Endometrium (tissue), 2 donors: ENCODE results near the gene GALK2.
"Not testable (repeated sequence)": the region's sequence is repeated elsewhere in the genome, so short reads cannot be mapped to it uniquely, and the experiment has no call there.

Experiments
- FAIRE-seq: peaks from 2 replicates; lab custom pipeline; 2012; peaks lifted over from hg19 to GRCh38; lab: Jason Lieb, UNC
- donor health status: control.
- donor health status: control.

Gene GALK2

GRCh38 chr15:49164865-49165264, 5.2 kb upstream of the GALK2 start:
- no peak for FAIRE-seq

DNA sequence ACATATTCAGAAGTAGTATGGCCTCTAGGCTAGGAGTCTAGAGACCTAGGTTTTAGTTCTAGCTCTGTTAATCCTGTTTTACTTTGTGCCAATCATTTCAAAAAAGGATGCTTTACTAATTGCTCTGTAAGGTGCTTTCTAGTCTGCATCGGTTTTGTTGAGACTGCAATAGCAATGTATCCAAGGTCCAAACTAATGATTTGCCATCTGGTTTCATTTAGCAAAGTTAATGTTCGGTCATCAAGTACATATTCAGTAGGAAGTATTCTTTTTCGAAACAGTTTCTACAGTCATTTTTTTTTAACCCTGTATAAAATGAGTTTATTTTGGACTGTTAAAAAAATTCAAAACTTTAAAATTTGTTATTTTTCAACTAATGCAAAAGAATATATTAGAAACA, 2.0 kb upstream of the GALK2 start:
- no peak for FAIRE-seq

DNA sequence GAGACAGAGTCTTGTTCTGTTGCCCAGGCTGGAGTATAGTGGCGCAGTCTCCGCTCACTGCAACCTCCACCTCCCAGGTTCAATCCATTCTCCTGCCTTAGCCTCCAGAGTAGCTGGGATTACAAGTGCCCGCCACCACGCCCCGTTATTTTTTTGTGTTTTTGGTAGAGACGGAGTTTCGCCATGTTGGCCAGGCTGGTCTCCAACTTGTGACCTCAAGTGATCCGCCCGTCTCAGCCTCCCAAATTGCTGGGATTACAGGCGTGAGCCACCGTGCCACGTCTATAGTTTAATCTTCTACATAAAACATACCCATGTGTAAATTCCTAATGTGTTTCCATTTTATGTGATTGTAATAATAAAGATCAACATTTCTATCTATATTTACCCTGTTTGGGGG, 1.7 kb downstream of the GALK2 start:
- no peak for FAIRE-seq

GRCh38 chr15:49174902-49175301, 4.9 kb downstream of the GALK2 start:
- no peak for FAIRE-seq

DNA sequence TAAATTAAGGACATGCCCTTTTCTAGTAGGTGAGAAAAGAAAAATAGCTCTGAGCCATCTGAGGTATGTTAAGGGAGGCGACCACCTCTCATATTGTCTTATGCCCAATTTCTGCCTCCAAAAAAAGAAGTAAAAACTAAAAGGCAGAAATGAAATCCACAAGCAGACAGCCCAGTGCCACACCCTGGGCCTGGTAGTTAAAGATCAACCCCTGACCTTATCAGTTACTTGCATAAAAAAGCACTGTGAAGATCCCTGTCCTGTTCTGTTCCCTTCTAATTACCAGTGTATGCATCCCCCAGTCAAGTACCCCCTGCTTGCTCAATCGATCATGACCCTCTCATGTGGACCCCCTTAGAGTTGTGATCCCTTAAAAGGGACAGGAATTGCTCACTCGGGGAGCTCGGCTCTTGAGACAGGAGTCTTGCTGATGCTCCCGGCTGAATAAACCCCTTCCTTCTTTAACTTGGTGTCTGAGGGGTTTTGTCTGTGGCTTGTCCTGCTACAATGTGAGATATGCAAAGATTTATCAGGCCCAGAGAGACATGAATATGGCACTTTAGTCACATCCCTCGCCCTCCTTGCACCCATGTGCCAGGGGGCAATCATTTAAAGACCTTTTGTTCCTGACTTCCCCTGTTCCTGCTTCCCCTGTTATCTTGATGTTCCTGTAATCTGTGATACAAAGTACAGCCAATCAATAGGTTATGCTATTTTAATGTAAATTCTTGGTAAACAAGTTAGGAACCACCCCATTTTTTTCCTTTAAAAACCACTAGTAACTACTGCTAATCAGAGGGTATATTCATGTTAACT, 5.7 kb downstream of the GALK2 start:
- not testable (repeated sequence) for FAIRE-seq

- no peak for FAIRE-seq
Measured at GRCh38 chr15:49178497-49178896, 8.4 kb downstream of the GALK2 start.

DNA sequence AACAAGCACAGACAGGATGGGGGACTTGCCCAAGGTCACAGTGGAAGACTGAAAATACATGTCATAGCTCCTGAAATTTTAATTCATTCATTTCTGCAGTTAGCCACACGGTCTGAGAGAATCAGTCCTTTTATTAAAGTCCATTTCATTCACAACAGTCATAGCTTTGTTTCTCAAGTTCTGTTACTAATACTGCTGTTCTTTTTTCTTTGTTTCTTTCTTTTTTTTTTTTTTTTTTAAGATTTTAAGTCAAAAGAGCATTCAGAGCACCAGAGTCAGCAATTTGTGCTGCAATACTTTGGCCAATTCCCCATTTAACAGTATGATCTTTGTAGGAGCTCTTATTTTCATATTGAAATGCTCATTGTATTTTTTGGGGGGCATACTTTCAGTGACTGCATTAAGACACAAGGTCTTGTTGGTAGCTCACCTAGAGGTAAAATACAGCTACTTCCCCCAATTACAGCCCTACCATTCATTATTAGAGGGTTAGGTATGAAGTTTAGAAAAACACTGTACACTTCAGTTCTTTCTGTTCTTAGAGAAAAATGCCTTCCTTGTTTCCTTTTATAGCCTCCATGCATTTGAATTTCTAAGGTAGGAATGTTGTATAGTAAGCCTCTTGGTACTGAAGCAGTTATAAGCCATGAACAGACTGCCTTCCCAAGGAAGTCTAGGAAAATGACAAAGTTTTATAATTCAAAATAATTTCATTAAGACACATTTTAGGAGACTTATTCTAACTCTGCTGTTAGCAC, 9.6 kb downstream of the GALK2 start:
- FAIRE-seq, result no peak

DNA sequence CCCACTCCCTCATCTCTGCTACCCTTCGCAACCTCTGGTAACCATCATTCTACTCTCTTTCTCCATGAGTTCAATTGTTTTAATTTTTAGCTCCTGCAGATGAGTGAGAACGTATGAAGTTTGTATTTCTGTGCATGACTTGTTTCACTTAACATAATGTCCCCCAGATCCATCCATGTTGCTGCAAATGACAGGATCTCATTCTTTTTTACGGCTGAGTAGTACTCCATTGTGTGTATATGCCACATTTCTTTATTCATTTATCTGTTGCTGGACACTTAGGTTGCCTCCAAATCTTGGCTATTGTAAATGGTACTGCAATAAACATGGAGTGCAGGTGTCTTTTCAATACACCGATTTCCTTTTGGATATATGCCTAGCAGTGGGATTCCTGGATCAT, 12.1 kb downstream of the GALK2 start:
- no peak for FAIRE-seq

- FAIRE-seq, result not testable (repeated sequence)
Measured at GRCh38 chr15:49183741-49184140, 13.7 kb downstream of the GALK2 start.

DNA sequence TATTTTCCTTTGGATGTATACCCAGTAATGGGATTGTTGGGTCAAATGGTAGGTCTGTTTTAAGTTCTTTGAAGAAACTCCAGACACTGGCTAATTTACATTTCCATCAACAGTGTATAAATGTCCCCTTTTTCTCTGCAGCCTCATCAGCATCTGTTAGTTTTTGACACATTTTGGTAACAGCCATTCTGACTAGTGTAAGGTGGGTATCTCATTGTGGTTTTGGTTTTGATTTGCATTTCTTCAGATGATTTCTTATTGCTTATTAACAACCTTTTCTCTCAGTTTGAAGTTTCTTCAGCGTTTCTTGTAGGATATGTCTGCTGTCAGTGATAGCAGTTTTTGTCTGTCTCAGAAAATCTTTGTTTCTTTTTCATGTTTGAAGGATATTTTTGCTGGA, 15.4 kb downstream of the GALK2 start:
- no peak for FAIRE-seq

GRCh38 chr15:49187549-49188245, 17.6 kb downstream of the GALK2 start:
- FAIRE-seq, result no peak

- no peak for FAIRE-seq
Measured at GRCh38 chr15:49188933-49189332, 18.9 kb downstream of the GALK2 start.

DNA sequence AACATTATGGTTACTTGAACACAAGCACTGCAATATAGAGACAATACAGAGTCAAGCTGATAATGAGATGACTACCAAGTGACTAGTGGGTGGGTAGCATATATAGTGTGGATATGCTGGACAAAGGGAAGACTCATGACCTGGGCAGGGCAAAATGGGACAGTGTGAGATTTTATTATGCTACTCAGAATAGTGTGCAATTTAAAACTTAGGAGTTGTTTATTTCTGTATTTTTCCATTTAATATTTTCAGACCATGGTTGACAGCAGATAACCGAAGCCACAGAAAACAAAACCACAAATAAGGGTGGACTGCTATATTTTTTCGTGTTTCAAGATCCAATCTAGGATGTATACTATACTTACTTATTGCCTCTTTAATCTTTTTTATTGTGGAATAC, 19.6 kb downstream of the GALK2 start:
- no peak for FAIRE-seq

- FAIRE-seq, result no peak
Measured at GRCh38 chr15:49190586-49190985, 20.5 kb downstream of the GALK2 start.

- no peak for FAIRE-seq
Measured at GRCh38 chr15:49191892-49192291, 21.8 kb downstream of the GALK2 start.

DNA sequence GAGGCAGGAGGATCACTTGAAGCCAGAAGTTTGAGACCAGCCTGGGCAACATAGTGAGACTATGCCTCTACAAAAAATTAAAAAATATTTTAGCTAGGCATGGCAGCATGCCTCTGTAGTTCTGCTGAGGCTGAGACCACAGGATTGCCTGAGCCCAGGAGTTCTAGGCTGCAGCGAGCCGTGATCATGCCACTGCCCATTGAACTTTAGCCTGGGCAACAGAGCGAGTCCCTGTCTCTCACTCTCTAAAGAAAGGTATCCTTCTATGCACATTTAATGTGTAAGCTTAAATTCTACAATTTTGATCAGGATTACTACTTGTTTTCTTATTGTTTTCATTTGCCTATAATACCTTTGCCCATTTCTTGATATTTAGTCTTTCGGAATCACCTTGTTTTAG, 26.8 kb downstream of the GALK2 start:
- no peak for FAIRE-seq

DNA sequence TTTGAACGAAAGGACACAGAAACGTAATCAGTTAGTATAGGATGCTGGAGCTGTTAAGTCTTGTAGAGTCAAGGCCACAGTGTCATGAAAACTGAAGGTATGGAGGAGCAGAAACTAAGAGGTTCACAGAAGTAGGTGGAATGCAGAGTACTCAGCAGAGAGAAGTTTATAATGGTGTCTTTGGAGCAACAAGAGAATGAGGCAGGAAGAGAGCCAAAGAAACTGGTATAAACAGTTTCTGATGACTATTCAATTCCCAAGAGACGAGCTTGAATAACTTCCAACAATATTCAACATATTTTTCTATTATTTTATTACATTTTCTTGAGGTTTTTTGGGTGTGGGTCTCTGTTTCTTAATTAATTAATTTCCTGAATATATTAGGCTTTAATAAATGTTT, 29.6 kb downstream of the GALK2 start:
- FAIRE-seq, result no peak

GRCh38 chr15:49200347-49200746, 30.3 kb downstream of the GALK2 start:
- FAIRE-seq, result no peak

- not testable (repeated sequence) for FAIRE-seq
Measured at GRCh38 chr15:49208102-49208501, 38.1 kb downstream of the GALK2 start.

DNA sequence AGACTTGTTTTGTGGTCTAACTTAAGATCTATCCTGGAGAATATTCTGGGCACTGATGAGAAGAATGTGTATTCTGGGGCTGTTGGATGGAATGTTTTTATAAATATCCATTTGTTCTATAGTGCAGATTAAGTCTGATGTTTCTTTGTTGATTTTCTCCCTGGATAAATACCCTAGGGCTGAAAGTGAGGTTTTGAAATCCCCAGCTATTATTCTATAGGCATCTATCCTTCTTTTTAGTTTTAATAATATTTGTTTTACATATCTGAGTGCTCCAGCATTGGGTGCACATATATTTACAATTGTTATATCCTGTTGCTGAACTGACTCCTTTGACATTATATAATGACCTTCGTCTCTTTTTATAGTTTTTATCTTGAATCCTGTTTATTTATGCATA, 42.9 kb downstream of the GALK2 start:
- no peak for FAIRE-seq

GRCh38 chr15:49215768-49216739, 46.0 kb downstream of the GALK2 start:
- FAIRE-seq, result no peak
